ENCODE data around the gene KCTD15. TPM values are rescaled to one million over a fixed set of nuclear protein-coding genes. Genes with fewer than 3 reads are reported as not detected.

The KCTD15 gene
- polyA plus RNA-seq, 1 donor (not counting 4 experiments of a cell fraction or from before 2014, with no cell fraction given) = 16.2 TPM

DNA sequence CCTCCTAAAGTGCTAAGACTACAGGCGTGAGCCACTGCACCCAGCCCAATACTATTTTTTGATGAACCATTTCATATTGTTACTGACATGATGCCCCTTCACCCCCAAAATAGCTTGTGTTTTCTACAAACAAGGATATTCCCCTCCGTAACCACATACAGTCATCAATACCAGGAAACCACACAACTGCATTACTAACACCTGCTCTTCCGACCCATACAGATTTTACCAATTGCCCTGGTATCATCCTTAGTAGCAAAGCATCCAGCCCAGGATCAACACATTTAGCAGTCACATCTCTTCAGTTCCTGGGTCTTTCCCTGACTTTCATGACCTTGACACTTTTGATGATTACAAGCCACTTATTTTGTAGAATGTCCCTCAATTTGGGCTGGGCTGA, 33.6 kb downstream of the KCTD15 start:
- Histone ChIP-seq H2AFZ (ENCODE audit: control insufficient read depth, low read length) (no peak overlapping the region), H3K27me3 (ENCODE audit: control insufficient read depth, extremely low read depth, insufficient read depth, low read length) (no peaks in the 10 kb centered on the region), H3K4me3 (ENCODE audit: control insufficient read depth in 2 of 3, extremely low read depth in 1 of 3, insufficient read depth in 2 of 3, low read depth in 1 of 3, low read length in 3 of 3) (no peak overlapping the region), H3K27ac (ENCODE audit: control insufficient read depth, insufficient read depth, low read length) (no peak overlapping the region), H3K9me1 (ENCODE audit: control insufficient read depth, extremely low read depth, insufficient read depth, low read length) (no peaks in the 10 kb centered on the region), H3K9me3 (ENCODE audit: control insufficient read depth, low read depth, low read length) (no peaks in the 10 kb centered on the region), H3K36me3 (ENCODE audit: control insufficient read depth in 2 of 2, extremely low read depth in 1 of 2, insufficient read depth in 2 of 2, low read length in 2 of 2) (no peaks in the 10 kb centered on the region), H3K9ac (ENCODE audit: control insufficient read depth, extremely low read depth, insufficient read depth, low read length) (no peak overlapping the region), H4K20me1 (ENCODE audit: control insufficient read depth, extremely low read depth, insufficient read depth, low read length) (no peaks in the 10 kb centered on the region), H3K4me2 (ENCODE audit: control insufficient read depth, extremely low read depth, insufficient read depth, low read depth, low read length) (no peak overlapping the region), H3K4me1 (ENCODE audit: control insufficient read depth, extremely low read depth, insufficient read depth, low read length) (no peaks in the 10 kb centered on the region), H3K79me2 (ENCODE audit: control insufficient read depth, insufficient read depth, low read length) (no peaks in the 10 kb centered on the region)
- TF ChIP-seq EZH2 (IDR thresholded peaks at IDR 0.05; ENCODE audit: low read length) = no peak
- TF ChIP-seq, protein P1, sequence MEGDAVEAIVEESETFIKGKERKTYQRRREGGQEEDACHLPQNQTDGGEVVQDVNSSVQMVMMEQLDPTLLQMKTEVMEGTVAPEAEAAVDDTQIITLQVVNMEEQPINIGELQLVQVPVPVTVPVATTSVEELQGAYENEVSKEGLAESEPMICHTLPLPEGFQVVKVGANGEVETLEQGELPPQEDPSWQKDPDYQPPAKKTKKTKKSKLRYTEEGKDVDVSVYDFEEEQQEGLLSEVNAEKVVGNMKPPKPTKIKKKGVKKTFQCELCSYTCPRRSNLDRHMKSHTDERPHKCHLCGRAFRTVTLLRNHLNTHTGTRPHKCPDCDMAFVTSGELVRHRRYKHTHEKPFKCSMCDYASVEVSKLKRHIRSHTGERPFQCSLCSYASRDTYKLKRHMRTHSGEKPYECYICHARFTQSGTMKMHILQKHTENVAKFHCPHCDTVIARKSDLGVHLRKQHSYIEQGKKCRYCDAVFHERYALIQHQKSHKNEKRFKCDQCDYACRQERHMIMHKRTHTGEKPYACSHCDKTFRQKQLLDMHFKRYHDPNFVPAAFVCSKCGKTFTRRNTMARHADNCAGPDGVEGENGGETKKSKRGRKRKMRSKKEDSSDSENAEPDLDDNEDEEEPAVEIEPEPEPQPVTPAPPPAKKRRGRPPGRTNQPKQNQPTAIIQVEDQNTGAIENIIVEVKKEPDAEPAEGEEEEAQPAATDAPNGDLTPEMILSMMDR (optimal IDR thresholded peaks at IDR 0.05 in 1 of 3, IDR thresholded peaks at IDR 0.05 in 1 of 3, conservative IDR thresholded peaks at IDR 0.05 in 1 of 3; ENCODE audit: extremely low read depth in 1 of 3, insufficient read depth in 2 of 3, low read length in 3 of 3) = no peak
- dilution Hi-C loops (cut with MboI; ENCODE audit: extremely low pct_ligation_motif_present, low sequenced_read_pairs) = no loop called here
- no peak for FAIRE-seq
- DNase-seq (ENCODE audit: low read depth, low spot score) = no peak

DNA sequence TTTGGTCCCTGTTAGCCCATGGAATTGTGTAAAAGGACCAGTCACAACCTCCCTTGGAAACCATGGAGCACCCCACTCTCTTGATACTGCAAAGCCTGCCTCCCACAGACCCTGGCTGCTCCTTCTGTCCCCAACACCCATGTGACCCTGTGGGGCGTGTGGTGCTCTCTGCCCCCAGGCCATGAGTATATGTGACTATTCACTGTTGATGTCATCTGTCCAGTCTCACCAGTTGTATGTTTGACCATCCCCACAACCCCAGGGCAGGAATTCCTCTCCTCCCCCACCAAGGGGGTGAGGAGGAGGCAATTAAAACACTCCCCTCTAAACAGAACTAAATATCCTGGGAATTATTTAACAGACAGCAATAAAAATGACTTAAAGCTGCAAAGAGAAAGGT, 35.2 kb downstream of the KCTD15 start:
- dilution Hi-C loops (cut with MboI; ENCODE audit: extremely low pct_ligation_motif_present, low sequenced_read_pairs) = no loop called here
- Histone ChIP-seq H3K27ac (ENCODE audit: control insufficient read depth, insufficient read depth, low read length) (no peak overlapping the region), H3K36me3 (ENCODE audit: control insufficient read depth in 2 of 2, extremely low read depth in 1 of 2, insufficient read depth in 2 of 2, low read length in 2 of 2) (no peaks in the 10 kb centered on the region), H3K9me1 (ENCODE audit: control insufficient read depth, extremely low read depth, insufficient read depth, low read length) (no peaks in the 10 kb centered on the region), H3K9me3 (ENCODE audit: control insufficient read depth, low read depth, low read length) (no peaks in the 10 kb centered on the region), H3K27me3 (ENCODE audit: control insufficient read depth, extremely low read depth, insufficient read depth, low read length) (no peaks in the 10 kb centered on the region), H3K4me2 (ENCODE audit: control insufficient read depth, extremely low read depth, insufficient read depth, low read depth, low read length) (no peak overlapping the region), H3K4me3 (ENCODE audit: control insufficient read depth in 2 of 3, extremely low read depth in 1 of 3, insufficient read depth in 2 of 3, low read depth in 1 of 3, low read length in 3 of 3) (no peak overlapping the region), H3K4me1 (ENCODE audit: control insufficient read depth, extremely low read depth, insufficient read depth, low read length) (no peaks in the 10 kb centered on the region), H4K20me1 (ENCODE audit: control insufficient read depth, extremely low read depth, insufficient read depth, low read length) (no peaks in the 10 kb centered on the region), H3K9ac (ENCODE audit: control insufficient read depth, extremely low read depth, insufficient read depth, low read length) (no peak overlapping the region), H3K79me2 (ENCODE audit: control insufficient read depth, insufficient read depth, low read length) (no peaks in the 10 kb centered on the region), H2AFZ (ENCODE audit: control insufficient read depth, low read length) (no peak overlapping the region)
- FAIRE-seq = no peak
- no peak for DNase-seq (ENCODE audit: low read depth, low spot score)
- TF ChIP-seq EZH2 (IDR thresholded peaks at IDR 0.05; ENCODE audit: low read length) = no peak
- TF ChIP-seq, protein P1 (optimal IDR thresholded peaks at IDR 0.05 in 1 of 3, IDR thresholded peaks at IDR 0.05 in 1 of 3, conservative IDR thresholded peaks at IDR 0.05 in 1 of 3; ENCODE audit: extremely low read depth in 1 of 3, insufficient read depth in 2 of 3, low read length in 3 of 3) = no peak
